ENCODE results near the gene VASP.

The VASP gene

DNA sequence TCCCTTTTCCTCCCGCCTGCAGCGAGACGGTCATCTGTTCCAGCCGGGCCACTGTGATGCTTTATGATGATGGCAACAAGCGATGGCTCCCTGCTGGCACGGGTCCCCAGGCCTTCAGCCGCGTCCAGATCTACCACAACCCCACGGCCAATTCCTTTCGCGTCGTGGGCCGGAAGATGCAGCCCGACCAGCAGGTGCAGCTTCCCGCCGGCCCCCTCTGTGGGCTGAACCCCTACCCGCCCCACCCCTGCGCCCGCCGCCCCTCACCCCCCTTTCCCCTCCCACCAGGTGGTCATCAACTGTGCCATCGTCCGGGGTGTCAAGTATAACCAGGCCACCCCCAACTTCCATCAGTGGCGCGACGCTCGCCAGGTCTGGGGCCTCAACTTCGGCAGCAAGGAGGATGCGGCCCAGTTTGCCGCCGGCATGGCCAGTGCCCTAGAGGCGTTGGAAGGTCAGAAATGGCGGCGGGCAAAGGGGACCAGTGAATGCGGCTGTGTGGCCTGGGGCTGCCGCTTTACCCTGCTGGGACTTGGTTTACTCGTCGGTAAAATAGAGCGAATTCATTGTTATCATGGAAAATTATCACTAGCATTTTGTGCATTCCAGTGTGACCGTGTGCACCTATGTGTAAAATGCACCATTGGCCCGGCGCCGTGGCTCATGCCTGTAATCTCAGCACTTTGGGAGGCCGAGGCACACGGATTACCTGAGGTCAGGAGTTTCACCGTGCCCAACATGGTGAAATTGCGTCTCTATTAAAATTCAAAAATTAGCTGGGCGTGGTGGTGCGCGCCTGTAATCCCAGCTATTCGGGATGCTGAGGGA is 10.6 kb downstream of the VASP start:
- no peak for DNase-seq

DNA sequence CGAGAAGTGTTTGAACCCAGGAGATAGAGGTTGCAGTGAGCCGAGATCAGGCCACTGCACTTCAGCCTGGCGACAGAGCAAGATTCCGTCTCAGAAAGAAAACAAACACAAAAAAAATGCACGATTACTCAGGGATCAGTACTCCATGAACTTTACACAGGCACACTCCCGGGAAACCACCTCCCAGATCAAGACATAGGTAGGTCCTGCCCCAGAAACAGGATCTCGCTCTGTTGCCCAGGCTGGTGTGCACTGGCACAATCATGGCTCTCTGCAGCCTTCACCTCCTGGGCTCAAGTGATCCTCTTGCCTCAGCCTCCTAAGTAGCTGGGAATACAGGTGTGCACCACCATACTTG is 11.2 kb downstream of the VASP start:
- DNase-seq = no peak

DNA sequence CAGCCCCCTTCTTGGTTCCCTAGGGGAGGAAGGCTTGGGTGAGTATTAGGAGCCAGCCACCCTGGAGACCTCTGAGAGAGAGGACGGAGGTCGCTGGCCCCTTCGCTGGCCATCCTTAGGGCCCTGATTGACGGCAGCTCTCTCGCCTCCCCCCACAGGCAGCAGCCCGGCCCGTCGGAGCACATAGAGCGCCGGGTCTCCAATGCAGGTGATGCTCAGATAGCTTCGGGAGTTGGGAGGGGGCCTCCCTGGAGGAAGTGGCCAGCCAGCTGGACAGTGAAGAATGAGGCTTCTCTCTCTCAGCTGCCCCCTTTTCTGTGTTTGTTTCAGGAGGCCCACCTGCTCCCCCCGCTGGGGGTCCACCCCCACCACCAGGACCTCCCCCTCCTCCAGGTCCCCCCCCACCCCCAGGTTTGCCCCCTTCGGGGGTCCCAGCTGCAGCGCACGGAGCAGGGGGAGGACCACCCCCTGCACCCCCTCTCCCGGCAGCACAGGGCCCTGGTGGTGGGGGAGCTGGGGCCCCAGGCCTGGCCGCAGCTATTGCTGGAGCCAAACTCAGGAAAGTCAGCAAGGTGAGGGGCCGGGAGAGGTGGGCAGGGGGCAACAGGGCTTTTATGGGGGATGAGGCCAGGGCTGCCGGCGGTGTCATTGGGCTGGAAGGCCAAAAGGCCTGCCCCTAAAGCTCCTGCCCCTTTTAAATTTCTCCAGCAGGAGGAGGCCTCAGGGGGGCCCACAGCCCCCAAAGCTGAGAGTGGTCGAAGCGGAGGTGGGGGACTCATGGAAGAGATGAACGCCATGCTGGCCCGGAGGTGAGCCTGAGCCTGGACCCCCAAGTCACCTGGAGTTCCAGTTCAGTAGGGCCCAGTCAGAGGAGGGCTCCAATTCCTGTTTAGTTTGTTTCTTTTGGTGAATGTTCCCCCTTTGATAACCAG is 15.0 kb downstream of the VASP start:
- no peak for DNase-seq

DNA sequence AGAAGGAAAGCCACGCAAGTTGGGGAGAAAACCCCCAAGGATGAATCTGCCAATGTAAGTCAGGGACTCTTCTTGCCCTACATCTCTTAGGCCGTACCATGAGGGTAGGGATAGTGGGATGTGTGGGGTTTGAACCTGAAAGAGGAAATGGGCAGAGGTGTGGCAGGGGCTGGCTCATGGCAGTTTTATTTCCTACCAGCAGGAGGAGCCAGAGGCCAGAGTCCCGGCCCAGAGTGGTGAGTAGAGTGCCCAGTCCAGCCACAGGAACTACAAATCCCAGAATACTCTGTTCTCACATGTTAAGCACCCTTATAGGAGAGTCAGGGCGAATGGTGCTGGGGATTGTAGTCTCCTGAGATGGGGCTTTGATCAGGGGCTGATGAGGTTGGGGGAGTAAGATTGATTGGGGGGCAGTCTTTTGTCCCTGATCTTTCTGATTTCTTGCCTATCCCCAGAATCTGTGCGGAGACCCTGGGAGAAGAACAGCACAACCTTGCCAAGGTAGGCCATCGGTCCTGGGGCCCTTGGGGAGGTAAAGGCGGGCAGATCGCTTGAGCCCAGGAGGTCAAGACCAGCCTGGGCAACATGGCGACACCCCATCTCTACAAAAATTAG is 16.5 kb downstream of the VASP start:
- DNase-seq = peak; percentile 46

DNA sequence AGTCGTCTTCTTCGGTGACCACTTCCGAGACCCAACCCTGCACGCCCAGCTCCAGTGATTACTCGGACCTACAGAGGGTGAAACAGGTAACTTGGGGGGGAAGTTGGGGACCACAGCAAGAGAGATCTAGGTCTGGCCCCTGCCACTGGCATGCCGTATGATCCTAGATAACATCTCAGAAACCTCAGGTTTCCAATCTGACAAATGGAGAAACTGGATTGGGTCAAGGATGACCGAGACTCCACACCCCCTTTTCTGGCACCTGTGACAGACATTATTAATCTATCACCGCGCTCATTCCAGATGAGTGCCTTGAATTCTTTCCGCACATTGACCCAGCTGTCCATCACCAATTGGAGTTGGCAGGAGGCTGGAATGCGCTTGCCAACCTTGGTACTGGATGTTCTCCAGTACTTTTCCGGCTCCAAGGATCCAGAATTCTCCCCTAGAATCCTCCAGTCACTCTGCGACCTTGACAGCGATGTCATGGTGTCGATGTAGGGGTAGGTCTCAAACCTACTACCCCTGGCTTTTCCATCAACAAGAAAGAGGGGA is 17.4 kb downstream of the VASP start:
- DNase-seq = no peak

DNA sequence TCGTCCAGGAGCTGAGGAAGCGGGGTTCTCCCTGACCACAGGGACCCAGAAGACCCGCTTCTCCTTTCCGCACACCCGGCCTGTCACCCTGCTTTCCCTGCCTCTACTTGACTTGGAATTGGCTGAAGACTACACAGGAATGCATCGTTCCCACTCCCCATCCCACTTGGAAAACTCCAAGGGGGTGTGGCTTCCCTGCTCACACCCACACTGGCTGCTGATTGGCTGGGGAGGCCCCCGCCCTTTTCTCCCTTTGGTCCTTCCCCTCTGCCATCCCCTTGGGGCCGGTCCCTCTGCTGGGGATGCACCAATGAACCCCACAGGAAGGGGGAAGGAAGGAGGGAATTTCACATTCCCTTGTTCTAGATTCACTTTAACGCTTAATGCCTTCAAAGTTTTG is 18.9 kb downstream of the VASP start:
- DNase-seq = peak; percentile 85

DNA sequence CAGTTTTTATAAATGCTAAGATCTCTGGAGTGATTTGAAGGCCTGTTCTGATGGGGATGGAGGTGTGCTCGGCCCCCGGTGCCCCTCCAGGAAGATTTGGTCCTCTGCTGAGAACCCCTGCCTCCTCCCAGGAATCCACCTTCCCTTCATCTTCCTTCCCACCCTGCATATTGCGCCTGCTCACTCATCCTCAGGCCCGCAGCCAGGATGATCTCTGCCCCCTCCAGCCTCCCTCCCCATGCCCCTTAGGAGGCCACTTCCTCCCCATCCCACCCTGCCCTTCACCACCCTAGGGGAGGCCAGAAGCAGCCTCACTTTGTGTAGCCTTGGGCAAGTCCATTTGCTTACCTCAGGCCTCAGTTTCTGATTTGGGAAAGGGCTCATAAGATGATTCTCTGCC is 19.7 kb downstream of the VASP start:
- no peak for DNase-seq

DNA sequence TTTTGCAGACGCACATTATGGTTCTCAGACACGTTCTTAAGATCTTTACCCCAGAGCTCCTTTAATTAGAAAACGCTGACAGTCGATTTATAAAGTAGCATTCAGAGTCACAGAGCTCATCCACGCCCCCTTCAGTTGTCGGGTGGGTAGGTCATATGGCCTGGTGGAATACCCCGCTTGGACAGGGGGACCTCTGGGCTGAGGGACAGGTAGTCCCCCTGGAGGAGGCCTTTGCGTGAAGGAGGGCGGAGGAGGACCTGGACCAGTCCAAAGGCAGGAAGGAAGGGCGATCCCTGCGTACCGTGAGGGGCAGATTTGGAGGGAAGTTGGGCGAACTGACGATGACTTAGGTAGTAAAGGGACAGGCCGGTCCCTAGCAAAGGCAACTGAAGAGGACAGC is 20.5 kb downstream of the VASP start:
- DNase-seq = no peak

DNA sequence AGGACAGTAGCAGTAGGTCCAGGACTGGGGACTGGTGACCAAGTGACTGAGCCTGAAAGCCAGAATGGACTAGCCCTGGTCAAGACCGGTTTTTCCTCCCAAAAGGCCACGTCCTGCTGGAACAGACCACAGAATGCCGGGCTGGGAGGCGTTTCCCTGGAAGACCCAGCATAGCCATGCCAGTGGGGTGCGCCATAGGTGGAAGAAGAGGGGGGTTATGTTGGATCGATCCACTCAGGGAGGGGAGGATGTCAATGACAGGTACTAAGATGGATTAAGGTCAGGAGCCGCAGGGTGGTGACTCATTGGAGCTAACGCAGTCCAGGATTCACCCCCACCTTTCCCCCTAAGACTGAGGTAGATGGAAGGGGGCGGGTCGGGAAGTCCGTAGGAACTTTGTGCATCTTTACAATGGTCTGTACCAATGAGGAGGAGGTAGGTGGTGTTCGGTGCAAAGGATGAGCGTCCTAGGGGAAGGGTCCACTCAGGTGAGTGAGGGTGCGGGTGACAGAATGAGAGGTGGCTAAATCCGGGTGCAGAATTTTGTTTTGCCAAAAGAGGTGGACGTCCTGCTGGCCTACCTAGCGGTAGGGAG is 21.0 kb downstream of the VASP start:
- no peak for DNase-seq

DNA sequence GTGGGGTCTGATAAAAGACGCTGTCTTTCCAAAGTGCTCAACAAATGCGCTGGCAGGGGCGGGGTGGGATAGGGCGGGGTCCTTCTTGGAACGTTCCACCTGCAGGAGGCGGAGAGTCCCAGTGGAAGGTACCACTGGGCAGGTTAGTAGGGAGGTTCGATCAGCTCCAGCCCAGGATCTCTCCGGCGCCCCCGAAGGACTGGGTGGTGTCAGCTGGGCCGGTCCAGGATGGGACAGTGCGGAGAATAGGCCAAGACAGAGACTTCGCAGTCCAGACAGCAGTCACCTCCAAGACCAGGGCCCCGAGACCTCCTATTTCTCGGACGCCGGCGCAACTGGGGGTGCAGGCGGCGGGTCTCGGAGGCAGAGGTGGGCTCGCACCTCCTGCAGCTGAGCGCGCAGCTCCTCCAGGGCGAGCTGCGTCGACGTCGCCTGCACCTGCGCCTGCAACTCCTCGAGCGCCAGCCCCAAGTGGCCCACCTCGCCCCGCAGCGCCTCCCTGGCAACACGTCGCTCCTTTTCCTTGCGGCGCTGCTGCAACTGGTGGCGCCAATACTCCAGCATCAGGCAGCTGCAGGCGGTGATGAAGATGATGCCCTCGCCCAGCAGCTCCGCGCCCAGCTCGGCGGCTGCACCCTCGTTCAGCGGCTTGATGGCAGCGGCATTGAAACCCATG is 21.6 kb downstream of the VASP start:
- DNase-seq = peak; percentile 33

DNA sequence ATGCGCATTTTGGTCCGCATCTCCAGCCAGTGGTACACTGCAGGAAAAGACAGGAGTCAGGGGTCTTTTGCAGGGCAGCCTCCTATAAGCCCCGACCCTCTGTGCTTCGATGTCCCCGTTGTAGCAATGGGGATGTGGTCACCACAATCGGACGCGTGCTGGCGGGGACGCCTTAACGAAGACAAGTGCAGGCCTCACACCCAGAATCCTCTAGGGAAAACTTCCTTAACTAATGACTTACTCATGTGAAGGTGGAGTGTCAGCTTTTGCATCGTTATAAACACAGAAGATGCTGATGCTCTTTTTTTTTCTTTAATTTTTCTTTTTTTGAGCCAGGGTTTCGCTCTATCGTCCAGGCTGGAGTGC is 22.1 kb downstream of the VASP start:
- no peak for DNase-seq

DNA sequence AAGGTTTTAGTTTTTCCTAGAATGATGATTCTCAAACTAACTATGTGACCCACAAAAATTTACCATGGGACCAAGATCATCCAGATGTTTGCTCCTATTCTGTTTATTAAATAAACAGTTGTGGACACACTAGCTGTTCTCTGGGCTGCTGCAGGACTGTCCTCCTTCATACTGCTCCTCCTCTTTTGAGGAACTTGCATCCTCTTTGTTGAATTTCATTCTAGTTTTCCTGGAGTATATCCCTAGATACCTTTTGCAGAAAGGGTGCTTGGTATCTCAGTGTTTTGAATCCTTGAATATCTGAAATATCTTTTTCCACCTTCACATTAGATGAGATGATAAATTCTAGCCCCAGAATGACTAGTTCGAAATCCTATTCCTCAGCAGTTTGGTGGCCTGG is 24.1 kb downstream of the VASP start:
- no peak for DNase-seq

DNA sequence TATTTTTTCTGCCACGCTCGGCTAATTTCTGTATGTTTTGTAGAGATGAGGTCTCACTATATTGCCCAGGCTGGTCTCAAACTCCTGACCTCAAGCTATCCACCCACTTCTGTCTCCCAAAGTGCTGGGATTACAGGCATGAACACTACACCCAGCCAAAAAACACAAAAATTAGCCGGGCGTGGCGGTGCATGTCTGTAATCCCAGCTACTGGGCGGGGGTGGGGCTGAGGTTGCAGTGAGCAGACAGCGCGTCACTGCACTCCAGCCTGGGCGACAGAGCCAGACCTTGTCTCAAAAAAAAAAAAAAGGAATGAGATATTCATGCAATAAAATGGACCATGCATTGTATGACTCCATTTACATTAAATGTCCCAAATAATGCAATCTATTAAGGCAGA is 32.2 kb downstream of the VASP start:
- DNase-seq = no peak

DNA sequence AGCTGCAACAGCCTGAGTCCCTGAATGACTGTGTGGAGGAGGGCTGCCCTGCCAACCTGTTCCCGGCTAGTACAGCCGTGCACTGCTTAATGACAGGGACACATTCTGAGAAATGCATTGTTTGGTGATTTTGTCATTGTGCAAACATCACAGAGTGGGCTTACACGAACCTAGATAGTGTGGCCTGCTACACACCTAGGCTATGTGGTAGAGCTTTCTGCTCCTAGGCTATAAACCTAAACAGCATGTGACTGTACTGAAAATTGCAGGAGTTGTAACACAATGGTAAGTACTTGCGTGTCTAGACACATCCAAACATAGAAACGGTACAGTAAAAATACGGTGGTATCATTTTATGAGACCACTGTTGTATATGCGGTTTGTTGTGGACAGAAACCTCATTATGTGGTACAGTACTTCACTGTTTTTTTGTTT is 35.0 kb downstream of the VASP start:
- DNase-seq = no peak

DNA sequence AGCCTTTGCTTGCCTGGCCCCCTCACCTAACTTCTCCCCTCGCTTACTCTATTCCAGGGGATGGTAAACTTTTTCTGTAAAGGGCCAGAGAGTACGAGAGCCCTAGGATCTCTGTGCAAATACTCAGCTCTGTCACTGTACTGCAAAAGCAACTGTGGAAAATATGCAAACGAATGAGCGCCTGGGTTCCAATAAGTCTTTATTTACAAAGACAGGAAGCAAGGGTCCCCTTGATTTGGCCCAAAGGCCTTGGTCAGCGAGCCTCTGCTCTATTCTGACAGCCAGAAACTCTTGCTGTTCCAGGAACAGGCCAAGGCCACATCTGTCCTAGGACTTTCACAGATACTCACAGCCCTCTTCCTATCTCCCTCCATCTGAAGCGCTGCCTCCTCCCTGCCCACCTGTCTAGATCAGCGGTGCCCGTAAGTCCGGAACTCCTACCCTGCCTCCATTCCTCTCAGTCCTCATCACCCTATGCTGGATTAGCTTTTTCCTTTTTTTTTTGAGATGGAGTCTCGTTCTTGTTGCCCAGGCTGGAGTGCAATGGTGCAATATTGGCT is 40.0 kb downstream of the VASP start:
- DNase-seq = no peak

DNA sequence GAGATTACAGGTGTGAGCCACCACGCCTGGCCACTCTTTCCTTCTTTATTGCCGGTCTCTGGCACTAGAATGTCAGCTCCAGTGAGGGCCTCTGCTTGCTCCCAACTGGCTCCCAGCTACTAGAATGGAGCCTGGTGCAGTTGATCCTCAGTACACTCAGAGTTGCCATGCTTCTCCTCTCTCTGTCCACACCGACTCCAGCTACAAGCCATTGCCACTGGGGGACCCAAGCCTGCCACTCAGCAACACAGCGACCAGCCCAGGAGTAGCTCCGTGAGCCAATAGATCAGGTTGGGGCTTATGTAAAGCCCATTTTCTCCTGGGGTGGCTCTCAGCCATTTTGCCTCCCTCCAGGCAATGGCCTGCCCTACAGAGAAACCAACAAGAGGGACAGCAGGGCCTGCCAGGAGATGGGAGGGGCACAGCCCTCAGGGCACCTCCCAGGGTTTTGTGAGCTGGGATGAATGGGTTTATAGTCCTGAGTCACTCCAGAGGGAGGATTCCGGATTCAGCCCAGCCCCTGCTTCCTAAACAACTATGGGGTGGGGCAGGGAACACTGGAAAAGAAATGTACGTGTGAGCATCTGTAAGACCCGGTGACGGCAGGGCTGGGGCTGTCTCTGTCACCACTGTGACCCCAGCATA is 40.8 kb downstream of the VASP start:
- DNase-seq = no peak

DNA sequence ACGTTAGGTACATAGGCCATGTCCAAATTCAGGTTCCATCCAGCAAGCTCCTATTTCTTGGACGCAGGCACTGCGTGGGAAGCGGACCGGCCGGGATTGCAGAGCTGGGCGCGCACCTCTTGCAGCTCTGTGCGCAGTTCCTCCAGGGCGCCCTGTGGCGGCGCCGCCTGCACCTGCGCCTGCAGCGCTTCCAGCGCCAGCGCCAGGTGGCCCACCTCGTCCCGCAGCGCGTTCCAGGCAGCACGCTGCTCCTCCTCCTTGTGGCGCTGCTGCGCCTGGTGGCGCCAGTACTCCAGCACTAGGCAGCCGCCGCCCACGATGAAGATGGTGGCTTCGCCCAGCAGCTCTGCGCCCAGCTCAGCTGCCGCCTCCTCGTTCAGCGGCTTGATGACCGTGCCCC is 46.2 kb downstream of the VASP start:
- DNase-seq = no peak

DNA sequence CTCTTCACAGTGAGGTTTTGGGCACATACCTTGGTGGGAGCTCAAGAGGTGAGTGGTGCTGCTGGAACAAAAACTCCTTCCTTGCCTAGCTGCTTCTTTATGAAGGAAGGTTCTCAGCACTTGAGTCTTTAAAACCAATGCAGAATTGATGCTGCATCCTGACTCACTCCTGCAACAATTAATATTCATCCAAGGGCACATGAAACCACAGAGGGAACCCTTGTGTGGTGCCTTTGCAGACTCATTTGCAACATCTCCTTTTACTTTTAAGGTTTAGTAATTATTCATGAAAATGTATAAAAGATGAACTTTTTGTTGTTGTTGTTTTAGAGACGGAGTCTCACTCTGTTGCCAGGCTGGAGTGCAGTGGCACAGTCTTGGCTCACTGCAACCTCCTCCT is 47.2 kb downstream of the VASP start:
- no peak for DNase-seq

DNA sequence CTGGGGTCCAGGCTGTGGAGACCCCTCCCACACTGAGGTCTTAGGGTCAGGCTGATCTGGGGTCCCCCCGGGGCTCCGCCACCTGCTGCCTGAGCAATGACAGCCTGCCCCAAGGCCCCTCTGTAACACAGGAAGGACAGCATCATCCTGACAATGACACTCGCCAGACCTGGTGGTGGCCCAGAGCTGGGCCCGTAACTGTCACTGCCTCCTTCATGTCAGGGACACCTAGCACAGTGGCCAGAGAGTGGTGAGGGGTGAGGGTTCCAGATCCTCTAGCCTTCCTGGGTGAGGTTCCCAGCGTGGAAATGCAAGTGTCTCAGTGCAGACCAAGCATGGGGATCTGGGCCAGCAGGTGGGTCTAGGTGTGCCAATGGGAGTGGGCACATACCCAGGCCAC is 49.6 kb downstream of the VASP start:
- DNase-seq = no peak

DNA sequence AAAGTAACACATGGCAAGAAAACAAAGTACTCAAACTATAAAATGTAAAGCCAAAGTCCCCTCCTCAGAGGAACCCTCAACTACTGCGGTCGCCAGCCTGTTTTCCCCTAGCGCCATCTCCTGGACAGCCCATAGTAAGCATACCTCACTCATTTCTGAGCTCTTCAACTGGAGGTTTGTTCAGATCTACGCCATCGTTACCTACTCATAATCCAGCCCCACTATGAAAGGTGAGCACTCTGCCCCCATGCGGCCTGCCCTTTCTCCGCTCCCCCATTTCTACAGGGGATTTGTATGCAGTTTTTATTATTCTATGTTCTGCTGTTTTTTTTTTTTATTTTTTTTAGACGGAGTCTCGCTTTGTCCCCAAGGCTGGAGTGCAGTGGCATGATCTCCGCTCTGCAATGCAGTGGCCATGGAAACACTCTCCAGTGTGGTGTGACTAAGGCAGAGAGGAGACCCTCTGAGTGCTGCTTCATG is 51.2 kb downstream of the VASP start:
- DNase-seq = peak; percentile 31

DNA sequence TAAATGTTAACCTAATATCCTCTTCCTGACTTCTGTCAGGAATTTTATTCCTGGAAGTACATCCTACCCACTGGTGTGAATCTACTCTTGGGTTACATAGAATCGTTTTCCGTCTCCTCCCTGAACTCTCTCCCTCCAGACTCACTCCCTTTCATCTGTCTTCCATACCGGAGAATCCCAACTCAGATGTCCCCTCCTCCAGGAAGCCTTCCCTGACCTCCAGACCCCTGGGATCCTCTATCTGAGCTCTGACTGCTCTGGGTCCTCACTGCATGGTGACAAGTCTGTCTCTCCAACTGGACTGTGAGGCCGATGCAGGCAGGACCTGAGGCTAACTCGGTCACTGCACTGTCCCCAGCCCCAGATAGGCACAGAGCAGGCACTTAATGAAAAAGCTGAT is 52.8 kb downstream of the VASP start:
- DNase-seq = no peak

DNA sequence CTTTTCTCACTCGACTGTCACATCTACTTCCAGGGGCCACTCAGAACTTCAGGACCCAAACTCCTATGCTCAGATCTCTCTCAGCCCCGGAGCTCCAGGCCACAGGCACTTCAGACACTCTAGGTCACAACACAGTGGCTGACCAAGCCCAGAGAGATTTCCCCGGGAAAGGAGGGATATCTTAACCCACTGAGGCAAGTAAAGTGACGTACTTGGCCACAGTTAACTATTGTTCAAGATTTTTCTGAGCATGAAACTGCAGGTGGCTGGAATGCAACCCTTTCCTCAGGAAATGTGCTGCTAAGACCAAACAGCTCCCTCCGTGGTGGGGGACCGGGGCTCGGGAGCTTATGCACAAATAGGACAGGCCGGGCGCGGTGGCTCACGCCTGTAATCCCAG is 53.4 kb downstream of the VASP start:
- DNase-seq = no peak

Measured in NCI-H1048 (cell line).